Esophagus muscularis mucosa (tissue), 4 donors: ENCODE measurements around the gene SMIM31. TPM values are rescaled to one million over a fixed set of nuclear protein-coding genes. Genes with fewer than 3 reads are reported as not detected.

Source experiments
- DNase-seq: peaks from one replicate; pipeline ENCODE4 v3.0.0-alpha.2; 2017; ENCODE audit errors: extremely low spot score
- H3K27ac ChIP-seq, 4 donors: fragments of 200-600 bp; sonication (generic); replicated peaks in 1 of 4; 1 replicate in 3 of 4; 2 replicates in 1 of 4; pipeline ENCODE4 v1.5.1; 2016 to 2019; ENCODE audit warnings: mild to moderate bottlenecking in 1 of 4
- H3K27me3 ChIP-seq, 4 donors: fragments of 200-600 bp; sonication (generic); one replicate each; pipeline versions ENCODE4 v1.5.1 to v1.6.0; 2016 to 2019
- H3K36me3 ChIP-seq, 4 donors: fragments of 200-600 bp; sonication (generic); one replicate each; pipeline ENCODE4 v1.5.1; 2016 to 2019
- H3K4me1 ChIP-seq, 4 donors: fragments of 200-600 bp; sonication (generic); one replicate each; pipeline ENCODE4 v1.5.1; 2016 to 2019
- H3K4me3 ChIP-seq, 4 donors: fragments of 200-600 bp; sonication (generic); 1 replicate in 2 of 4; 2 replicates in 2 of 4; pipeline ENCODE4 v1.5.1; 2016 to 2019; ENCODE audit warnings: mild to moderate bottlenecking in 4 of 4, moderate library complexity in 1 of 4
- H3K9me3 ChIP-seq, 4 donors: fragments of 200-600 bp; sonication (generic); 1 replicate in 3 of 4; 2 replicates in 1 of 4; pipeline ENCODE4 v1.5.1; 2016 to 2019
- EP300 ChIP-seq: sonication (generic); formaldehyde crosslinking; IDR thresholded peaks from one replicate; pipeline ENCODE4 v1.6.1; 2017; ENCODE audit warnings: antibody characterized with exemption
- POLR2A ChIP-seq: fragments of 450-650 bp; IDR thresholded peaks from one replicate; pipeline ENCODE4 v1.6.1; 2017; ENCODE audit warnings: antibody characterized with exemption, moderate library complexity, mild to moderate bottlenecking, low read depth
- POLR2AphosphoS5 ChIP-seq, 2 donors: sonication (generic); formaldehyde crosslinking; IDR thresholded peaks; one replicate each; pipeline ENCODE4 v1.6.1; 2017; ENCODE audit warnings: antibody characterized with exemption in 2 of 2
- WGBS: methylation state at CpG from one replicate; pipeline ENCODE4 v1.1.5; 2018; 5-methylcytosine and 5-hydroxymethylcytosine counted together
- intact Hi-C: fragments of 100-400 bp; cut with DNase I; formaldehyde crosslinking; loops from one replicate; pipeline ENCODE4 v1.15.1; 2023
- total RNA-seq, 4 donors: library from RNA; depleted of rRNA; stranded (reverse); fragments of >200 nt; gene quantifications; one replicate each; pipeline versions ENCODE4 v1.1.0 to v1.2.1, GENCODE V29; 2016
- TF ChIP-seq, protein P1 (sequence below), 3 experiments: fragments of 200-600 bp in 2 of 3; fragments of 450-650 bp in 1 of 3; sonication (generic) in 2 of 3; IDR thresholded peaks; one replicate each; pipeline ENCODE4 v1.5.1; 2017 to 2019; ENCODE audit warnings: antibody characterized with exemption in 3 of 3, mild to moderate bottlenecking in 2 of 3, moderate library complexity in 1 of 3

SMIM31 gene
- total RNA-seq, 4 donors from 2014 or later = not detected

DNA sequence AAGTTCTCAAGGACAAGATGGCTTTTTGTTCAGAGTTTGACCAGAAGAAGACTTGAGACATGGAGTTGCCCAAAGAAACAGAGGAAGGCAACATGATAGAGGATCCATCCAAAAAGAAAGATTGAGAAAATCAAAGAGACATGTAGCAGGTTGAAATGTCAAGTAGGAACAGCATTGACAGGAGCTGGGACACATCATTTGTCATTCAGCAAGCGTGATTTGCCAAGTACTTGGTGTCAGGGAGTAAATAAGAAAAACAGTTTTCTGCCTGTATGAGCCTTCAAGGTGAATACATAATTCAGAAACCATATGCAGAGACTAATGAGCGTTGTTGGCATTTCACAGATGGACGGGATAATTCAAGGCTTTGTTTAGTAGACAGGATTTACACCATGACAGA, 11.2 kb downstream of the SMIM31 start:
- TF ChIP-seq POLR2A (no peak), POLR2AphosphoS5 (IDR thresholded peaks at IDR 0.05) (no peak), EP300 (no peak)
- TF ChIP-seq, protein P1, sequence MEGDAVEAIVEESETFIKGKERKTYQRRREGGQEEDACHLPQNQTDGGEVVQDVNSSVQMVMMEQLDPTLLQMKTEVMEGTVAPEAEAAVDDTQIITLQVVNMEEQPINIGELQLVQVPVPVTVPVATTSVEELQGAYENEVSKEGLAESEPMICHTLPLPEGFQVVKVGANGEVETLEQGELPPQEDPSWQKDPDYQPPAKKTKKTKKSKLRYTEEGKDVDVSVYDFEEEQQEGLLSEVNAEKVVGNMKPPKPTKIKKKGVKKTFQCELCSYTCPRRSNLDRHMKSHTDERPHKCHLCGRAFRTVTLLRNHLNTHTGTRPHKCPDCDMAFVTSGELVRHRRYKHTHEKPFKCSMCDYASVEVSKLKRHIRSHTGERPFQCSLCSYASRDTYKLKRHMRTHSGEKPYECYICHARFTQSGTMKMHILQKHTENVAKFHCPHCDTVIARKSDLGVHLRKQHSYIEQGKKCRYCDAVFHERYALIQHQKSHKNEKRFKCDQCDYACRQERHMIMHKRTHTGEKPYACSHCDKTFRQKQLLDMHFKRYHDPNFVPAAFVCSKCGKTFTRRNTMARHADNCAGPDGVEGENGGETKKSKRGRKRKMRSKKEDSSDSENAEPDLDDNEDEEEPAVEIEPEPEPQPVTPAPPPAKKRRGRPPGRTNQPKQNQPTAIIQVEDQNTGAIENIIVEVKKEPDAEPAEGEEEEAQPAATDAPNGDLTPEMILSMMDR (IDR thresholded peaks at IDR 0.05) = no peak
- Histone ChIP-seq H3K36me3 (no peaks in the 10 kb centered on the region), H3K4me3 (no peak overlapping the region), H3K4me1 (no peaks in the 10 kb centered on the region), H3K27me3 (peaks cover 0 to 13% (median 0%) of the 10 kb centered on the region in 4 donors), H3K27ac (no peak overlapping the region), H3K9me3 (no peaks in the 10 kb centered on the region)
- WGBS = 85% methylated on average over 3 of the region's 3 CpGs
- intact Hi-C loops = no loop called here
- no peak for DNase-seq

DNA sequence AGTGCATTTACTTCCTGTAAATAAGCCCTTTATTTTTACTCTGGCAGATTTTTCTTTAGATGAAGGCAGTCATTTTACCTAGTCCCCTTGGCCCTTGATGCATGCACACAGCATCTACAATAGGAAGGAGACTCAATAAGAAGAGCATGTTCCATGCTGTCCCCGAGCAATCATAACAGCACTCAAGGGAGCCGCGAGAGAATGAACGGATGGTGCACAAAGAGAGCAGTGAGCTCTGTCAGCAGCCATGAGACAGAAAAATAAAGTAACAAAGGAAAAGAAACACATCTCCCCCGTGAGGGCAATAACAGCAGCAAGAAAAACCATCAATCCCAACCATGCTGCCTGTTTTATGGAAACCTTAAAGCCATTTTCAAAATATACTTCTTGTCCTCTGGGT, 11.9 kb downstream of the SMIM31 start:
- TF ChIP-seq POLR2AphosphoS5 (IDR thresholded peaks at IDR 0.05) (no peak), POLR2A (no peak), EP300 (no peak)
- TF ChIP-seq, protein P1 (IDR thresholded peaks at IDR 0.05) = no peak
- no peak for DNase-seq
- Histone ChIP-seq H3K9me3 (no peaks in the 10 kb centered on the region), H3K4me3 (no peak overlapping the region), H3K36me3 (no peaks in the 10 kb centered on the region), H3K27me3 (peaks cover 0 to 12% (median 0%) of the 10 kb centered on the region in 4 donors), H3K4me1 (no peaks in the 10 kb centered on the region), H3K27ac (no peak overlapping the region)
- WGBS = 37% methylated on average over 5 of the region's 5 CpGs
- intact Hi-C loops = no loop called here

DNA sequence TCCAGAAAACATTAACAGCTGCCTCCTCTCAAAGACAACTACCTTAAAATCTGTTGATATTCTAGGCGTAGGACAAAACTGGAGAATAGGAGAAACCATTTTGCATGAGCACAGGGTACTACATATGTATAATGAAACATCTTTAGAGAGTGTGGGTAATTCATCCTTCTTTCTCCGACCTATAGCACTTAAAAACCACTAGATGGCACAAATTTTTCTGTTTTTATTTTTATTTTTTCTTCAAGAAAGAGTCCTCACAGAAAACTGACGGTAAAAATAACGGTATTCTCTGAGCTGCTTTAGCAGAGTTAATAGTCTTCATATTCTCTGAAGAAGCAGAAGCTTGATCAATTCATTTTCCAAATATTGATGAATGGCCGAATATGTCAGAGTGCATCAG, 14.6 kb downstream of the SMIM31 start:
- H3K27me3 ChIP-seq = peaks cover 0 to 6% (median 0%) of the 10 kb centered on the region in 4 donors
- DNase-seq = no peak
- no peaks in the 10 kb centered on the region for H3K9me3 ChIP-seq
- no peak overlapping the region for H3K27ac ChIP-seq
- H3K36me3 ChIP-seq = no peaks in the 10 kb centered on the region
- intact Hi-C loops = no loop called here
- no peak overlapping the region for H3K4me3 ChIP-seq
- TF ChIP-seq, protein P1 (IDR thresholded peaks at IDR 0.05) = peak in 1 of 3 experiments; percentile 19
- no peak for TF ChIP-seq POLR2A
- 54% methylated on average over 5 of the region's 5 CpGs for WGBS
- H3K4me1 ChIP-seq = no peaks in the 10 kb centered on the region

DNA sequence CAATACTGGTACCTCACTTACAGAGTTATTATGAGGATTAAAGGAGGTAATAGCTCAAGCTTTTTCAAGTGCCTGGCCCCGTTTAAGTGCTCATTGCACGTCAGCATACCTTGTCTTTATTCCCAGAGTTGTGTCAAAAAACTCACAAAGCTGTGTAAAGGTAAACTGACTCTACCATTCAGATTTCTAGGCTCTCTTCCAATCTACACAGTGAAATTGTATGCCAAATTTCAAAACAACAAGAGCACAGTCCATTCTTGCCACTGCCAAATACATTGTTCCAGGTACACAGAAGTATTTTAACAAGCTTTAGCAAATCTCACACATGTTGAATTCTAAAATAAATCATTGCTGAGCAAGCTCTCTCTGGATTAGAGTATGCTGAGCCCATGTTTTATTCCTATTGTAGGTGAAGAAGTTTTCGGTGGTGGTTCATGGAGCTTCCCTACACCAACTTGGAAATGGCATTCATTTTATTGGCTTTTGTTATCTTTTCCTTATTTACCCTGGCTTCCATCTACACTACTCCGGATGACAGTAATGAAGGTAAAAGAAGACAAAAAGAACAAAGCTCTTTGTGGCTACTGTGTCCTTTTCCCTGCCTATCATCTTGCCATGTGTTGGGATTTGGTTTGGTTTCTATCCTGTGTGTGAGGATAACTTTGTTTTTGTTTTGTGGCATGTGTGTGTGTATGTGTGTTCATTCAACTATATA, 16.2 kb downstream of the SMIM31 start:
- no peak overlapping the region for H3K27ac ChIP-seq
- peaks cover 0 to 6% (median 0%) of the 10 kb centered on the region in 4 donors for H3K27me3 ChIP-seq
- 70% methylated on average over 4 of the region's 4 CpGs for WGBS
- TF ChIP-seq EP300 (no peak), POLR2A (no peak), POLR2AphosphoS5 (IDR thresholded peaks at IDR 0.05) (no peak)
- TF ChIP-seq, protein P1 (IDR thresholded peaks at IDR 0.05) = no peak
- H3K36me3 ChIP-seq = no peaks in the 10 kb centered on the region
- intact Hi-C loops = loop anchor here (10.0 kb wide), 1 partner anchor 325 kb away; no protein-coding TSS in a partner anchor
- no peak for DNase-seq
- no peaks in the 10 kb centered on the region for H3K4me1 ChIP-seq
- H3K9me3 ChIP-seq = no peaks in the 10 kb centered on the region
- no peak overlapping the region for H3K4me3 ChIP-seq
